Cardiac fibroblast (primary cell): ENCODE results near the gene SGTB.
"Not testable (repeated sequence)": the region's sequence is repeated elsewhere in the genome, so short reads cannot be mapped to it uniquely, and the experiment has no call there.

Experiments
- DNase-seq, 2 donors: peaks; one replicate each; pipeline versions ENCODE4 v3.0.0 to v3.0.0-alpha.2; 2010; ENCODE audit warnings: low read depth in 2 of 2
- H3K4me3 ChIP-seq, 2 donors: replicated peaks in 1 of 2; 1 replicate in 1 of 2; 2 replicates in 1 of 2; pipeline ENCODE4 v1.5.1; 2011; ENCODE audit warnings: low read depth in 2 of 2, low read length in 2 of 2, mild to moderate bottlenecking in 2 of 2, moderate library complexity in 1 of 2
- TF ChIP-seq, protein P1 (sequence below): IDR thresholded peaks from one replicate; pipeline ENCODE4 v1.5.1; 2011; ENCODE audit warnings: low read depth, mild to moderate bottlenecking, low read length, inconsistent platforms

Gene SGTB

DNA sequence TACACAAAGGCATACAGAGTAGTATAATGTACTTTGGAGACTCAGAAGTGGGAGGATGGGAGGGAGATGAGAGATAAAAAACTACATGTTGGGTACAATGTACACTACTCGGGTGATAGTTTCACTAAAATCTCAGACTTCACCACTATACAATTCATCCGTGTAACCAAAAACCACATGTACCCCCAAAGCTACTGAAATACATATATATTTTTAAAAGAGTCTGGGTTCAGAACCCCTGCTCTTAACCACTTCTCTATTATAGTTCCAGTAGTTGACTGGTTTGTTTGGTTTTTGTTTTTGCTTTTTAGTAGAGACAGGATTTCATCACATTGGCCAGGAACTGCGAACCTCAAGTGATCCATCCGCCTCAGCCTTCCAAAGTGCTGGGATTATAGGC, 22.6 kb downstream of the SGTB start:
- TF ChIP-seq, protein P1, sequence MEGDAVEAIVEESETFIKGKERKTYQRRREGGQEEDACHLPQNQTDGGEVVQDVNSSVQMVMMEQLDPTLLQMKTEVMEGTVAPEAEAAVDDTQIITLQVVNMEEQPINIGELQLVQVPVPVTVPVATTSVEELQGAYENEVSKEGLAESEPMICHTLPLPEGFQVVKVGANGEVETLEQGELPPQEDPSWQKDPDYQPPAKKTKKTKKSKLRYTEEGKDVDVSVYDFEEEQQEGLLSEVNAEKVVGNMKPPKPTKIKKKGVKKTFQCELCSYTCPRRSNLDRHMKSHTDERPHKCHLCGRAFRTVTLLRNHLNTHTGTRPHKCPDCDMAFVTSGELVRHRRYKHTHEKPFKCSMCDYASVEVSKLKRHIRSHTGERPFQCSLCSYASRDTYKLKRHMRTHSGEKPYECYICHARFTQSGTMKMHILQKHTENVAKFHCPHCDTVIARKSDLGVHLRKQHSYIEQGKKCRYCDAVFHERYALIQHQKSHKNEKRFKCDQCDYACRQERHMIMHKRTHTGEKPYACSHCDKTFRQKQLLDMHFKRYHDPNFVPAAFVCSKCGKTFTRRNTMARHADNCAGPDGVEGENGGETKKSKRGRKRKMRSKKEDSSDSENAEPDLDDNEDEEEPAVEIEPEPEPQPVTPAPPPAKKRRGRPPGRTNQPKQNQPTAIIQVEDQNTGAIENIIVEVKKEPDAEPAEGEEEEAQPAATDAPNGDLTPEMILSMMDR: no peak
- H3K4me3 ChIP-seq: no peak overlapping the region
- DNase-seq: no peak

DNA sequence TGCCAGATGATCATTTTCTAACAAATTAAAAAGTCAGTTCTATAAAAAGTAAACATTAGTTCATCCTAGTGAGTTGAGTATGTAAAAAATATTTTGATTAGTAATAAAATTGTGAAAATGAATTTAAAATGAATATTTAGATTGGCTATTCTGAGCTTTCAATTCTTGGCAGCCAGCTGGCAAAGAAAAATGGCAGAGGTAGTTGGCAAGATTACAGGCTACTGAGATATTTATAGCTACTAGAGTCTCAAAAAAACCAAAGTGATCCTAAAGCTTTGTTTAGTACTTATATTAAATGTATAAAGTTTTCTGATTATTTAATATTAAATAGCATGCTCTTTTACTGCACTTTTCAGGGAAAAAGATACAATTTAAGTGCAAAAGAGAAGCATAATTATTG, 25.0 kb downstream of the SGTB start:
- TF ChIP-seq, protein P1: no peak
- DNase-seq: peak in 1 of 2 donors; percentile 14
- H3K4me3 ChIP-seq: no peak overlapping the region

DNA sequence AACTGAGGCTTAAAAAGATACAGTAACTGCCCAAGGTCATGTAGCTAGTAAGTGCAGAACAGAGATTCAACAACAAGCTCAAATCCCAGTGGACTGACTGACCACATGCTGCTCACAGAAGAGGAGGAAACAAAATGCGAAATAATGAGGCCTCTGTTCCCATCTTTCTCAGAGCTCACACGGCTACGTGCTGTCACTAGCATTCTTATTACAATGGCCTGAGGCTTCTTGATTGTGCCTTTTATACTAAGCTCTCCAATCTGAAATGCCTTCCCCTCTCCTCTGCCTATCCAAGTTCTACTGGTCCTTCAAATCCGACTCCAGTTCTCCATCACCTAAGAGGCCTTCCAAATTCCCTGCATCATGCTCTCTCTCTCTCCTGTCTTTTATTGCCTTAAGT, 26.0 kb downstream of the SGTB start:
- no peak overlapping the region for H3K4me3 ChIP-seq
- TF ChIP-seq, protein P1: no peak
- DNase-seq: no peak

DNA sequence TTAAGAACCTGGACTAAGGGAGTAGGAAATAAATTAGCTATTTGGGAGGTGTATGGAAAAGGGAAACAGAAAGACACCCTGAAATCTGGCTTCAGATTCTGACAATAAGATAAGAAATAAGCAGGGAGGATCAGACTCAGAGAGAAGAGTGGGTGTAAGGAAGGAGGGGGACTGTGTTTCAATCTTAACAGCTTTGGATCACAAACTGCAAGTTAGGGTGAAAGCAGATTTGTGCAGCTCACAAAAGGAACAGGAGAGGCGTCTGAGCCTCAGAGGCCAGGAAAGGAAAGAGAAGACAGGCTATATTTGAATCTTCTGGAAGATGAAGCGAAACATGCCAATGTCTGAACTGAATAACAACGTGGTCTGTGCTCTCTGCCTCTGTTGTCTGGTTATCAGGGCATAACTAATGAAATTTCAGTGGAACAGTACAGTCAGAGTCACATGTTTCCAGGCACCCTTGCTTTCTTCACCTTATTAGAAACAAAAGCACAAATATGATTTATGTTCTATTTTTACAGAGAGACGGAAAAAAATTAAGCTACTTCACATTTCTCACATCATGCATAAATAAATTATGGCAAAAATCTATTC, 26.6 kb downstream of the SGTB start:
- no peak for DNase-seq
- H3K4me3 ChIP-seq: no peak overlapping the region
- TF ChIP-seq, protein P1: no peak

DNA sequence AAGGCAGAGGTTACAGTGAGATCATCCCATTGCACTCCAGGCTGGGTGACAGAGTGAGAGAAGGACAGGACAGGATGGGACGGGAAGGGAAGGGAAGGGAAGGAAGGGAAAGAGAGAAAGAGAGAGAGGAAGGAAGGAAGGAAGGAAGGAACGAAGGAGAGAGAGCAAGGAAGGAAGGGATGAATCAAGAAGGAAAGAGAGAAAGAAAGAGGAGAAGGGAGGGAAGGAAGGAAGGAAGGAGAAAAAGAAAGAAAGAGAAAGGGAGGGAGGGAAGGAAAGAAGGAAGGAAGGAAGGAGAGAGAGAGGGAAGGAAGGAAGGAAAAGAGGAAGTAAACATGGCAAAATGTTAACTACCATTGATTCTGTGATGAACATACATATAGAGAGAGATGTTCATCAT, 28.8 kb downstream of the SGTB start:
- no peak for DNase-seq
- H3K4me3 ChIP-seq: no peak overlapping the region
- TF ChIP-seq, protein P1: no peak

DNA sequence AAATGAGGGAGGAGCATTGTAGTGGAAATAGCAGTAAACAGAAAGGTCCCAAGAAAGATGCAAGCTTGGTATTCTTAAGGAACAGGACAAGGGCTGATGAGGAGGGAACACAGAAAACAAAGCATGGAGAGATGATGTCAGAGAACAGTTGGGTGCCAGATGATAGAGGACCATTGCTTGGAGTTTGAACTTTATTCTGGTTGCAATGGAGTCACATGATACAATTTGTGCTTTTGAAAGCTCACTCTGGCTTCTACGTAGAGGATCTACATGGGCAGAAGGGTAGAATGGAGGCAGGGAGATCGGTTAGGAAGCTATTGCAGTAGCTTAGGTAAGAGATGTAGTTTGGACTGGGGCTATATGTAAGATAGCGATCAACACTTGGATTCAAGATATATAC, 39.8 kb downstream of the SGTB start:
- H3K4me3 ChIP-seq: no peak overlapping the region
- TF ChIP-seq, protein P1: no peak

DNA sequence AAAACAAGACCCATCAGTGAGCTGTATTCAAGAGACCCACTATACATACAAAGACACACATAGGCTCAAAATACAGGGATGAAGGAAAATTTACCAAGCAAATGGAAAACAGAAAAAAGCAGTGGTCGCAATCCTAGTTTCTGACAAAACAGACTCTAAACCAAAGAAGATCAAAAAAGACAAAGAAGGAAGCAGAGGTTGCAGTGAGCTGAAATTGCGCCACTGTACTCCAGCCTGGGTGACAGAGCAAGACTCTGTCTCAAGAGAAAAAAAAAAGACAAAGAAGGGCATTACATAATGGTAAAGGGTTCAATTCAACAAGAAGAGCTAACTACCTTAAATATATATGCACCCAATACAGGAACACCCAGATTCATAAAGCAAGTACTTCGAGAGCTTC, 45.9 kb downstream of the SGTB start:
- not testable (repeated sequence) for H3K4me3 ChIP-seq, DNase-seq

More for the DNA sequence above, 39.8 kb downstream of the SGTB start:
- DNase-seq: no peak
